WTC11 (cell line): ENCODE data around the gene ETV3. TPM values are rescaled to one million over a fixed set of nuclear protein-coding genes. Genes with fewer than 3 reads are reported as not detected.

Experiments used
- ATAC-seq: fragments of 200-7000 bp; cut with Tn5 transposase; 2 replicates; pipeline ENCODE4 v1.10.0; 2021; ENCODE audit warnings: mild to moderate bottlenecking, moderate library complexity
- CTCF ChIA-PET: fragments of 300-600 bp; sonication (Branson Sonifier 250); formaldehyde crosslinking; loops from one replicate; lab custom pipeline; 2021; ENCODE audit warnings: antibody characterized with exemption; lab: Charles Lee
- POLR2A ChIA-PET: fragments of 350-600 bp; sonication (Branson Sonifier 250); formaldehyde crosslinking; loops from one replicate; lab custom pipeline; 2021; ENCODE audit warnings: antibody characterized with exemption; lab: Charles Lee
- DNase-seq: peaks from one replicate; pipeline ENCODE4 v3.0.0; 2021; ENCODE audit warnings: low spot score
- H3K27ac Mint-ChIP-seq: 2 replicates; pipeline ENCODE4 v1.8.0; 2021; ENCODE audit warnings: mixed read lengths
- H3K27me3 Mint-ChIP-seq: 2 replicates; pipeline ENCODE4 v1.8.0; 2021; ENCODE audit warnings: low read depth, mild to moderate bottlenecking, moderate library complexity, mixed read lengths
- H3K36me3 Mint-ChIP-seq: 2 replicates; pipeline ENCODE4 v1.8.0; 2021; ENCODE audit warnings: mixed read lengths
- H3K4me1 Mint-ChIP-seq: 2 replicates; pipeline ENCODE4 v1.8.0; 2022; ENCODE audit warnings: mixed read lengths
- H3K4me3 Mint-ChIP-seq: 2 replicates; pipeline ENCODE4 v1.8.0; 2021; ENCODE audit warnings: mild to moderate bottlenecking, moderate library complexity, mixed read lengths
- H3K9me3 Mint-ChIP-seq: 2 replicates; pipeline ENCODE4 v1.8.0; 2021; ENCODE audit warnings: mixed read lengths
- CREB1 ChIP-seq: sonication (generic); formaldehyde crosslinking; IDR thresholded peaks from 2 replicates; pipeline ENCODE4 v1.8.0; 2023; ENCODE audit warnings: mild to moderate bottlenecking, missing genetic modification reagents
- FOXK1 ChIP-seq: sonication (generic); formaldehyde crosslinking; IDR thresholded peaks from 2 replicates; pipeline ENCODE4 v1.8.0; 2022; ENCODE audit warnings: mild to moderate bottlenecking, moderate library complexity, missing genetic modification reagents
- GRHL2 ChIP-seq: fragments of 250-450 bp; sonication (Bioruptor Pico); IDR thresholded peaks from 2 replicates; pipeline ENCODE4 v1.8.0; 2022; ENCODE audit warnings: mild to moderate bottlenecking, moderate library complexity; ENCODE audit not compliant: insufficient replicate concordance, severe bottlenecking
- IRF2 ChIP-seq: sonication (generic); formaldehyde crosslinking; IDR thresholded peaks from 2 replicates; pipeline ENCODE4 v1.8.0; 2022; ENCODE audit warnings: low read depth, missing genetic modification reagents, borderline replicate concordance
- OVOL2 ChIP-seq: fragments of 250-450 bp; sonication (Bioruptor Pico); IDR thresholded peaks from 2 replicates; pipeline ENCODE4 v1.9.0; 2021; ENCODE audit warnings: mild to moderate bottlenecking, borderline replicate concordance
- RORB ChIP-seq: fragments of 250-450 bp; sonication (Bioruptor Pico); IDR thresholded peaks from 2 replicates; pipeline ENCODE4 v1.9.0; 2021; ENCODE audit warnings: mild to moderate bottlenecking
- ZNF219 ChIP-seq: sonication (generic); formaldehyde crosslinking; IDR thresholded peaks from 2 replicates; pipeline ENCODE4 v1.8.0; 2023; ENCODE audit warnings: missing genetic modification reagents, mild to moderate bottlenecking, borderline replicate concordance
- total RNA-seq: library from RNA; stranded (reverse); gene quantifications from 3 replicates; pipeline ENCODE4 v1.2.3, GENCODE V29; 2021
- TF ChIP-seq, protein P1 (sequence below): sonication (generic); formaldehyde crosslinking; IDR thresholded peaks from 2 replicates; pipeline ENCODE4 v1.8.0; 2022; ENCODE audit warnings: mild to moderate bottlenecking, missing genetic modification reagents
- TF ChIP-seq, protein P2 (sequence below): sonication (generic); formaldehyde crosslinking; IDR thresholded peaks from 2 replicates; pipeline ENCODE4 v1.8.1; 2022; ENCODE audit warnings: low read depth, mild to moderate bottlenecking, moderate library complexity, missing genetic modification reagents, borderline replicate concordance
- TF ChIP-seq, protein P3 (sequence below): fragments of 250-450 bp; sonication (Bioruptor Pico); IDR thresholded peaks from 2 replicates; pipeline ENCODE4 v2.1.2; 2022; ENCODE audit warnings: mild to moderate bottlenecking, moderate library complexity
- TF ChIP-seq, protein P4 (sequence below): sonication (generic); formaldehyde crosslinking; IDR thresholded peaks from 2 replicates; pipeline ENCODE4 v1.8.1; 2023; ENCODE audit warnings: mild to moderate bottlenecking, missing genetic modification reagents
- TF ChIP-seq, protein P5 (sequence below): fragments of 250-450 bp; sonication (Bioruptor Pico); conservative IDR thresholded peaks from 2 replicates; pipeline ENCODE4 v1.9.0; 2021; ENCODE audit warnings: mild to moderate bottlenecking
- TF ChIP-seq, protein P6 (sequence below): sonication (generic); formaldehyde crosslinking; IDR thresholded peaks from 2 replicates; pipeline ENCODE4 v1.8.1; 2023; ENCODE audit warnings: mild to moderate bottlenecking, missing genetic modification reagents, moderate library complexity
- TF ChIP-seq, protein P7 (sequence below): sonication (generic); formaldehyde crosslinking; IDR thresholded peaks from 2 replicates; pipeline ENCODE4 v1.8.1; 2022; ENCODE audit warnings: mild to moderate bottlenecking, moderate library complexity, missing genetic modification reagents
- TF ChIP-seq, protein P8 (sequence below): sonication (generic); formaldehyde crosslinking; conservative IDR thresholded peaks from 2 replicates; pipeline ENCODE4 v1.8.1; 2023; ENCODE audit warnings: mild to moderate bottlenecking, low read depth, missing genetic modification reagents, moderate library complexity

ETV3 gene
- total RNA-seq, 1 experiment from 2014 or later: 26.0 TPM

DNA sequence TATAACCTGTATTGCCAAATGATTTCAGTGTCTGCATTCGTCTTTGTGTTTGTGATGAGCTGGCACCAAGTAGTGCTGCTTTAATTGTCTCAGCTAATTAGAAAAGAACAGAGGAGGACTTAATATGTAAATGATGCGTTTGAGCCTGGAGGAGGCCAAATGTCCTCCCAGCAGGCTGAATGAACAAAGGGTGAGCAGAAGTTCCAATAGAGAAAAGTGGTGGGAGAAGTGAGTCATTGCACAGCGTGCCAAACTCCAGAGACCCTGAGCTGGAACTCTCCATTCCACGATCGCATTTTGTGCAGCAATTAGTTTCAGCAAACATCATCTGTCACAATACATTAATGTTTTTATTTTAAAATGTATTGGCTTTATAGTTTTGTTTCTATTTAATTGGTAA, 56.5 kb downstream of the ETV3 start:
- TF ChIP-seq RORB (CRISPR knock-in tag): no peak
- TF ChIP-seq, protein P1, sequence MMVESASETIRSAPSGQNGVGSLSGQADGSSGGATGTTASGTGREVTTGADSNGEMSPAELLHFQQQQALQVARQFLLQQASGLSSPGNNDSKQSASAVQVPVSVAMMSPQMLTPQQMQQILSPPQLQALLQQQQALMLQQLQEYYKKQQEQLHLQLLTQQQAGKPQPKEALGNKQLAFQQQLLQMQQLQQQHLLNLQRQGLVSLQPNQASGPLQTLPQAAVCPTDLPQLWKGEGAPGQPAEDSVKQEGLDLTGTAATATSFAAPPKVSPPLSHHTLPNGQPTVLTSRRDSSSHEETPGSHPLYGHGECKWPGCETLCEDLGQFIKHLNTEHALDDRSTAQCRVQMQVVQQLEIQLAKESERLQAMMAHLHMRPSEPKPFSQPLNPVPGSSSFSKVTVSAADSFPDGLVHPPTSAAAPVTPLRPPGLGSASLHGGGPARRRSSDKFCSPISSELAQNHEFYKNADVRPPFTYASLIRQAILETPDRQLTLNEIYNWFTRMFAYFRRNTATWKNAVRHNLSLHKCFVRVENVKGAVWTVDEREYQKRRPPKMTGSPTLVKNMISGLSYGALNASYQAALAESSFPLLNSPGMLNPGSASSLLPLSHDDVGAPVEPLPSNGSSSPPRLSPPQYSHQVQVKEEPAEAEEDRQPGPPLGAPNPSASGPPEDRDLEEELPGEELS (CRISPR knock-in tag): no peak
- TF ChIP-seq, protein P2, sequence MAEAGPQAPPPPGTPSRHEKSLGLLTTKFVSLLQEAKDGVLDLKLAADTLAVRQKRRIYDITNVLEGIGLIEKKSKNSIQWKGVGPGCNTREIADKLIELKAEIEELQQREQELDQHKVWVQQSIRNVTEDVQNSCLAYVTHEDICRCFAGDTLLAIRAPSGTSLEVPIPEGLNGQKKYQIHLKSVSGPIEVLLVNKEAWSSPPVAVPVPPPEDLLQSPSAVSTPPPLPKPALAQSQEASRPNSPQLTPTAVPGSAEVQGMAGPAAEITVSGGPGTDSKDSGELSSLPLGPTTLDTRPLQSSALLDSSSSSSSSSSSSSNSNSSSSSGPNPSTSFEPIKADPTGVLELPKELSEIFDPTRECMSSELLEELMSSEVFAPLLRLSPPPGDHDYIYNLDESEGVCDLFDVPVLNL (CRISPR knock-in tag): no peak
- TF ChIP-seq CREB1: no peak
- no peak for TF ChIP-seq OVOL2 (CRISPR knock-in tag)
- no peak for TF ChIP-seq ZNF219
- TF ChIP-seq, protein P3, sequence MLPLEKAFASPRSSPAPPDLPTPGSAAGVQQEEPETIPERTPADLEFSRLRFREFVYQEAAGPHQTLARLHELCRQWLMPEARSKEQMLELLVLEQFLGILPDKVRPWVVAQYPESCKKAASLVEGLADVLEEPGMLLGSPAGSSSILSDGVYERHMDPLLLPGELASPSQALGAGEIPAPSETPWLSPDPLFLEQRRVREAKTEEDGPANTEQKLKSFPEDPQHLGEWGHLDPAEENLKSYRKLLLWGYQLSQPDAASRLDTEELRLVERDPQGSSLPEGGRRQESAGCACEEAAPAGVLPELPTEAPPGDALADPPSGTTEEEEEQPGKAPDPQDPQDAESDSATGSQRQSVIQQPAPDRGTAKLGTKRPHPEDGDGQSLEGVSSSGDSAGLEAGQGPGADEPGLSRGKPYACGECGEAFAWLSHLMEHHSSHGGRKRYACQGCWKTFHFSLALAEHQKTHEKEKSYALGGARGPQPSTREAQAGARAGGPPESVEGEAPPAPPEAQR: no peak
- no peak for TF ChIP-seq FOXK1
- TF ChIP-seq, protein P4, sequence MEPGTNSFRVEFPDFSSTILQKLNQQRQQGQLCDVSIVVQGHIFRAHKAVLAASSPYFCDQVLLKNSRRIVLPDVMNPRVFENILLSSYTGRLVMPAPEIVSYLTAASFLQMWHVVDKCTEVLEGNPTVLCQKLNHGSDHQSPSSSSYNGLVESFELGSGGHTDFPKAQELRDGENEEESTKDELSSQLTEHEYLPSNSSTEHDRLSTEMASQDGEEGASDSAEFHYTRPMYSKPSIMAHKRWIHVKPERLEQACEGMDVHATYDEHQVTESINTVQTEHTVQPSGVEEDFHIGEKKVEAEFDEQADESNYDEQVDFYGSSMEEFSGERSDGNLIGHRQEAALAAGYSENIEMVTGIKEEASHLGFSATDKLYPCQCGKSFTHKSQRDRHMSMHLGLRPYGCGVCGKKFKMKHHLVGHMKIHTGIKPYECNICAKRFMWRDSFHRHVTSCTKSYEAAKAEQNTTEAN: no peak
- TF ChIP-seq, protein P5, sequence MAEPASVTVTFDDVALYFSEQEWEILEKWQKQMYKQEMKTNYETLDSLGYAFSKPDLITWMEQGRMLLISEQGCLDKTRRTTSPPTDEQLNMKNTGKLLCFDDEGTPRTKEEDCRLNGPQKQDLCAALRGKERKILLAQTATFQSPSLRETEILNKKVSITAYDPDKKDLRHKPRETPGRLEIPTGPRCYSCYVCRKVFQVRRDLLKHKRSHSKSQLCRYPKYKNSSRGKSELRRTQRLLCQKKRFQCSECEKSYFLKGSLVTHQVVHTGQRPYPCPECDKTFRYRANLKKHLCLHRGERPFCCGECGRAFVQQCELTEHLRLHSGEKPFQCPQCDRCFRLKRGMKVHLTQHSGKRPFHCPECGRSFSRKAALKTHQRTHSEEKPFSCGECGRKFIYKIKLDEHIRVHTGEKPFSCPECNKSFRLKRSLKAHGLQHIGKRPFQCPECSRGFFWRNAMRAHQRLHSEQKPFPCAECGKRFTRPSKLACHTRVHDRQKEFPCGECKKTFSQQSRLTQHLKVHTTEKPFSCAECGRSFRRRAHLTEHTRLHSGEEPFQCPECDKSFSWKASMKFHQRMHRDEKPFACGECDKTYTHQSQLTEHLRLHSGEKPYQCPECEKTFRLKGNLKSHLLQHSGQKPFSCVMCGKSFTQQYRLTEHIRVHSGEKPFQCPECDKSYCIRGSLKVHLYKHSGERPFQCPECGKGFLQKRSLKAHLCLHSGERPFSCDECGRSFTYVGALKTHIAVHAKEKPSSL (CRISPR knock-in tag): no peak
- TF ChIP-seq IRF2 (CRISPR knock-in tag): no peak
- no peaks in the 10 kb centered on the region for H3K36me3 Mint-ChIP-seq
- DNase-seq (no peak), ATAC-seq (no peak)
- H3K27ac Mint-ChIP-seq: no peak overlapping the region
- H3K4me3 Mint-ChIP-seq: no peak overlapping the region
- ChIA-PET POLR2A (no interaction called here), CTCF (interaction anchor here (0.9 to 3.6 kb wide), 2 partner anchors 8 to 75 kb away, joined by 3 to 25 read pairs; no protein-coding TSS in a partner anchor)
- no peaks in the 10 kb centered on the region for H3K27me3 Mint-ChIP-seq
- peaks cover 13% of the 10 kb centered on the region for H3K4me1 Mint-ChIP-seq
- H3K9me3 Mint-ChIP-seq: no peaks in the 10 kb centered on the region

DNA sequence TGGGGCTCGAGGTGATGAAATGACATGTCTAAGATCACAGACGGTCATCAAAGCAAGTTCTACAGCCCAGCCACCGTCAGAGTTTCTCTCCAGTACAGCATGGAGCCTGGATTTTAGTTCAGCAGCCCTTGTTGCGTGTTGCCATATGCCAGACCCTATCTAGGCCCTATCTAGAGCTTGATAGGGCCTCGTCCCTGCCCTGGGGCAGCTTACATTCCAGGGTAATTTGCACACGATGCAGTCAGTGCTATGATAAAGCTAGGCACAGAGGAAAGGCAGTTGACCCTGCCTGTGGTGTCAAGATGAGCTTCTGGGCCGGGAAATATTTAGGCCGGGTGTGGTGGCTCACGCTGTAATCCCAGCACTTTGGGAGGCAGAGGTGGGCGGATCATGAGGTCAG, 57.5 kb downstream of the ETV3 start:
- ATAC-seq (no peak), DNase-seq (no peak)
- ChIA-PET POLR2A (no interaction called here), CTCF (interaction anchor here (0.5 to 3.6 kb wide), 4 partner anchors 9 to 132 kb away, joined by 3 to 25 read pairs (median 4); no protein-coding TSS in a partner anchor)
- peaks cover 9% of the 10 kb centered on the region for H3K4me1 Mint-ChIP-seq
- H3K4me3 Mint-ChIP-seq: no peak overlapping the region
- H3K27ac Mint-ChIP-seq: peak overlapping the region; percentile 54; the same call in 1 of the 2 replicates
- no peaks in the 10 kb centered on the region for H3K27me3 Mint-ChIP-seq
- no peaks in the 10 kb centered on the region for H3K36me3 Mint-ChIP-seq
- H3K9me3 Mint-ChIP-seq: no peaks in the 10 kb centered on the region
- TF ChIP-seq, protein P6, sequence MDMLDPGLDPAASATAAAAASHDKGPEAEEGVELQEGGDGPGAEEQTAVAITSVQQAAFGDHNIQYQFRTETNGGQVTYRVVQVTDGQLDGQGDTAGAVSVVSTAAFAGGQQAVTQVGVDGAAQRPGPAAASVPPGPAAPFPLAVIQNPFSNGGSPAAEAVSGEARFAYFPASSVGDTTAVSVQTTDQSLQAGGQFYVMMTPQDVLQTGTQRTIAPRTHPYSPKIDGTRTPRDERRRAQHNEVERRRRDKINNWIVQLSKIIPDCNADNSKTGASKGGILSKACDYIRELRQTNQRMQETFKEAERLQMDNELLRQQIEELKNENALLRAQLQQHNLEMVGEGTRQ (CRISPR knock-in tag): no peak
- TF ChIP-seq GRHL2 (CRISPR knock-in tag) (no peak), OVOL2 (CRISPR knock-in tag) (no peak)
- TF ChIP-seq, protein P7, sequence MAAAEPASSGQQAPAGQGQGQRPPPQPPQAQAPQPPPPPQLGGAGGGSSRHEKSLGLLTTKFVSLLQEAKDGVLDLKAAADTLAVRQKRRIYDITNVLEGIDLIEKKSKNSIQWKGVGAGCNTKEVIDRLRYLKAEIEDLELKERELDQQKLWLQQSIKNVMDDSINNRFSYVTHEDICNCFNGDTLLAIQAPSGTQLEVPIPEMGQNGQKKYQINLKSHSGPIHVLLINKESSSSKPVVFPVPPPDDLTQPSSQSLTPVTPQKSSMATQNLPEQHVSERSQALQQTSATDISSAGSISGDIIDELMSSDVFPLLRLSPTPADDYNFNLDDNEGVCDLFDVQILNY (CRISPR knock-in tag): no peak
- TF ChIP-seq, protein P8, sequence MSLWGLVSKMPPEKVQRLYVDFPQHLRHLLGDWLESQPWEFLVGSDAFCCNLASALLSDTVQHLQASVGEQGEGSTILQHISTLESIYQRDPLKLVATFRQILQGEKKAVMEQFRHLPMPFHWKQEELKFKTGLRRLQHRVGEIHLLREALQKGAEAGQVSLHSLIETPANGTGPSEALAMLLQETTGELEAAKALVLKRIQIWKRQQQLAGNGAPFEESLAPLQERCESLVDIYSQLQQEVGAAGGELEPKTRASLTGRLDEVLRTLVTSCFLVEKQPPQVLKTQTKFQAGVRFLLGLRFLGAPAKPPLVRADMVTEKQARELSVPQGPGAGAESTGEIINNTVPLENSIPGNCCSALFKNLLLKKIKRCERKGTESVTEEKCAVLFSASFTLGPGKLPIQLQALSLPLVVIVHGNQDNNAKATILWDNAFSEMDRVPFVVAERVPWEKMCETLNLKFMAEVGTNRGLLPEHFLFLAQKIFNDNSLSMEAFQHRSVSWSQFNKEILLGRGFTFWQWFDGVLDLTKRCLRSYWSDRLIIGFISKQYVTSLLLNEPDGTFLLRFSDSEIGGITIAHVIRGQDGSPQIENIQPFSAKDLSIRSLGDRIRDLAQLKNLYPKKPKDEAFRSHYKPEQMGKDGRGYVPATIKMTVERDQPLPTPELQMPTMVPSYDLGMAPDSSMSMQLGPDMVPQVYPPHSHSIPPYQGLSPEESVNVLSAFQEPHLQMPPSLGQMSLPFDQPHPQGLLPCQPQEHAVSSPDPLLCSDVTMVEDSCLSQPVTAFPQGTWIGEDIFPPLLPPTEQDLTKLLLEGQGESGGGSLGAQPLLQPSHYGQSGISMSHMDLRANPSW (CRISPR knock-in tag): no peak
- TF ChIP-seq, protein P3: no peak
